Stimulated activated CD4-positive, alpha-beta T cell treated with anti-CD3 and anti-CD28 coated beads, Interleukin-2, amount 100 ng/mL, for 4 hours (primary cell): ENCODE results near the gene KBTBD13.

Experiments used
- DNase-seq: peaks from one replicate; pipeline ENCODE4 v3.0.0-alpha.2; 2020; ENCODE audit warnings: low read depth

KBTBD13 gene

GRCh38 chr15:65115086-65115485 is 38.5 kb downstream of the KBTBD13 start, which contains the start of gene UBAP1L:
TSS of gene UBAP1L (minus strand) at chr15:65115200. CDS start at chr15:65106215, 8,985 bp downstream.
- DNase-seq = no peak

DNA sequence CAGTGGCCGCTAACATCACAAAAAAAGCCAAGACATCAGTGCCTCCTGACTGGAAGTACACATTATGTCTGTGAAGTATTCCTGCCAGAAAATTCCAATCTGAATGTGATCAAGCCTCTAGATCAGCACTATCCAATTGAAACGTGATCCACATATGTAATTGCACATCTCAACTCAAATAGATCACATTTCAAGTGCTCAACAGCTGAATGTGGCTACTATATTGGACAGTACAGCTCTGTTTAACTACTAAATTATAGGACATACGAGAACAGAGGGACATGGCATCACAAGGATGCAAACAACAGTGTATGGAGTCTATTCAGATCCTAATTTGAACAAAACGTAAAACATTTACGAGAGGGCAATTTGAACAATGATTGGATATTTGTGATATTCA is 39.0 kb downstream of the KBTBD13 start:
- no peak for DNase-seq
